Measurements from ENCODE around the gene ARHGEF12. TPM values are rescaled to one million over a fixed set of nuclear protein-coding genes. Genes with fewer than 3 reads are reported as not detected.
A peak's percentile ranks its signal among the peaks of the same experiment; 100 is the strongest.

ARHGEF12 gene
- total and polyA plus RNA-seq, 10 of the 15 experiments (the other 5 are each of a cell fraction or from before 2014, with no cell fraction given), result 2.7 to 40.8 (median 20.9) TPM

- no peak for TF ChIP-seq POLR2AphosphoS5 (IDR thresholded peaks at IDR 0.05; ENCODE audit: low read length)
- TF ChIP-seq IKZF2 (IDR thresholded peaks at IDR 0.05), result peak in 1 of 2 experiments; percentile 65; a peak in 2 of 4 replicates
- TF ChIP-seq MTA2 (IDR thresholded peaks at IDR 0.05; ENCODE audit: low read depth), result no peak
- TF ChIP-seq TCF3 (IDR thresholded peaks at IDR 0.05; ENCODE audit: borderline replicate concordance, insufficient read depth, low read depth, low read length), result no peak
- no peak for TF ChIP-seq NR2C1 (IDR thresholded peaks at IDR 0.05)
- no peak for TF ChIP-seq RAD21 (IDR thresholded peaks at IDR 0.05; ENCODE audit: insufficient read depth, low read depth, low read length)
- no peak for TF ChIP-seq TBL1XR1 (IDR thresholded peaks at IDR 0.05; ENCODE audit: low read depth, low read length)
- TF ChIP-seq CBX3 (IDR thresholded peaks at IDR 0.05; ENCODE audit: borderline replicate concordance, low read depth), result no peak
- no peak for TF ChIP-seq RCOR1 (conservative IDR thresholded peaks at IDR 0.05; ENCODE audit: low read depth, low read length)
- peak; percentile 44; the same call in 1 of the 2 replicates for TF ChIP-seq NFIC (IDR thresholded peaks at IDR 0.05; ENCODE audit: low read depth, low read length)
- peak; percentile 77 for TF ChIP-seq NR2F1 (conservative IDR thresholded peaks at IDR 0.05)
- TF ChIP-seq PRDM15 (CRISPR knock-in tag; IDR thresholded peaks at IDR 0.05), result 0 out of 2 replicates have a peak, but pooled peaks have one; percentile 64
- TF ChIP-seq RUNX3 (IDR thresholded peaks at IDR 0.05; ENCODE audit: low read length), result peak; percentile 78
- TF ChIP-seq ZNF24 (IDR thresholded peaks at IDR 0.05), result no peak
- TF ChIP-seq SP1 (IDR thresholded peaks at IDR 0.05; ENCODE audit: low read depth, low read length), result no peak
- TF ChIP-seq DPF2 (IDR thresholded peaks at IDR 0.05), result no peak
- TF ChIP-seq, protein P1, sequence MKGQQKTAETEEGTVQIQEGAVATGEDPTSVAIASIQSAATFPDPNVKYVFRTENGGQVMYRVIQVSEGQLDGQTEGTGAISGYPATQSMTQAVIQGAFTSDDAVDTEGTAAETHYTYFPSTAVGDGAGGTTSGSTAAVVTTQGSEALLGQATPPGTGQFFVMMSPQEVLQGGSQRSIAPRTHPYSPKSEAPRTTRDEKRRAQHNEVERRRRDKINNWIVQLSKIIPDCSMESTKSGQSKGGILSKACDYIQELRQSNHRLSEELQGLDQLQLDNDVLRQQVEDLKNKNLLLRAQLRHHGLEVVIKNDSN (IDR thresholded peaks at IDR 0.05; ENCODE audit: borderline replicate concordance, extremely low read length, insufficient read depth, low read depth, low read length), result no peak
- TF ChIP-seq FOS (IDR thresholded peaks at IDR 0.05; ENCODE audit: borderline replicate concordance, extremely low read depth, insufficient read length), result no peak
- TF ChIP-seq YY1 (IDR thresholded peaks at IDR 0.05; ENCODE audit: low read depth, low read length), result no peak
- TF ChIP-seq ATF7 (IDR thresholded peaks at IDR 0.05; ENCODE audit: low read depth), result no peak
- no peak for TF ChIP-seq EZH2 (IDR thresholded peaks at IDR 0.05; ENCODE audit: borderline replicate concordance, control insufficient read depth, low read depth, low read length)
- TF ChIP-seq CHD4 (IDR thresholded peaks at IDR 0.05), result no peak
- peak; percentile 19 to 43; a peak in 1 of 4 replicates for TF ChIP-seq BHLHE40 (IDR thresholded peaks at IDR 0.05; ENCODE audit: borderline replicate concordance in 1 of 2, low read depth in 2 of 2, low read length in 1 of 2)
- TF ChIP-seq, protein P2, sequence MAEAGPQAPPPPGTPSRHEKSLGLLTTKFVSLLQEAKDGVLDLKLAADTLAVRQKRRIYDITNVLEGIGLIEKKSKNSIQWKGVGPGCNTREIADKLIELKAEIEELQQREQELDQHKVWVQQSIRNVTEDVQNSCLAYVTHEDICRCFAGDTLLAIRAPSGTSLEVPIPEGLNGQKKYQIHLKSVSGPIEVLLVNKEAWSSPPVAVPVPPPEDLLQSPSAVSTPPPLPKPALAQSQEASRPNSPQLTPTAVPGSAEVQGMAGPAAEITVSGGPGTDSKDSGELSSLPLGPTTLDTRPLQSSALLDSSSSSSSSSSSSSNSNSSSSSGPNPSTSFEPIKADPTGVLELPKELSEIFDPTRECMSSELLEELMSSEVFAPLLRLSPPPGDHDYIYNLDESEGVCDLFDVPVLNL (IDR thresholded peaks at IDR 0.05; ENCODE audit: low read depth, low read length), result no peak
- TF ChIP-seq SUZ12 (IDR thresholded peaks at IDR 0.05; ENCODE audit: unreplicated experiment), result no peak
- no peak for TF ChIP-seq RELA (IDR thresholded peaks at IDR 0.05; ENCODE audit: borderline replicate concordance, partially characterized antibody)
- no peak for TF ChIP-seq NFXL1 (IDR thresholded peaks at IDR 0.05; ENCODE audit: borderline replicate concordance)
These were observed 9.3 kb upstream of the ARHGEF12 start (continued) for GRCh38 chr11:120326845-120327281.
